NCI-H460 (cell line): ENCODE results near the gene KMT2D. TPM values are rescaled to one million over a fixed set of nuclear protein-coding genes. Genes with fewer than 3 reads are reported as not detected.

ENCODE experiments used
- DNase-seq: peaks from one replicate; pipeline ENCODE4 v3.0.0-alpha.2; 2016; ENCODE audit warnings: low read depth; ENCODE audit errors: extremely low read depth
- total RNA-seq: library from RNA; depleted of rRNA; stranded (reverse); fragments of >200 nt; shearing (Covaris generic); gene quantifications from 2 replicates; pipeline ENCODE4 v1.2.3, GENCODE V29; 2014

Gene KMT2D
- total RNA-seq, 1 experiment from 2014 or later, result 19.1 TPM

GRCh38 chr12:49055092-49055491, 5.5 kb downstream of the KMT2D start:
- DNase-seq, result no peak

GRCh38 chr12:49054524-49054923, 6.1 kb downstream of the KMT2D start:
- no peak for DNase-seq

- DNase-seq, result no peak
These were observed 6.5 kb downstream of the KMT2D start for GRCh38 chr12:49054096-49054495.

- DNase-seq, result no peak
These were observed 8.0 kb downstream of the KMT2D start for GRCh38 chr12:49052451-49053208.

GRCh38 chr12:49051777-49052438, 8.7 kb downstream of the KMT2D start:
- DNase-seq, result no peak

GRCh38 chr12:49051373-49051764, 9.2 kb downstream of the KMT2D start:
- no peak for DNase-seq

- no peak for DNase-seq
These were observed 9.9 kb downstream of the KMT2D start for GRCh38 chr12:49050507-49051372.

- DNase-seq, result no peak
These were observed 10.9 kb downstream of the KMT2D start for GRCh38 chr12:49049566-49050224.

GRCh38 chr12:49048953-49049352, 11.6 kb downstream of the KMT2D start:
- DNase-seq, result no peak

GRCh38 chr12:49046129-49046895, 14.3 kb downstream of the KMT2D start:
- DNase-seq, result no peak

GRCh38 chr12:49044660-49045059, 15.9 kb downstream of the KMT2D start:
- DNase-seq, result no peak

GRCh38 chr12:49043856-49044258, 16.7 kb downstream of the KMT2D start:
- DNase-seq, result peak; percentile 48

- no peak for DNase-seq
These were observed 17.4 kb downstream of the KMT2D start for GRCh38 chr12:49043241-49043640.

GRCh38 chr12:49041881-49042484, 18.6 kb downstream of the KMT2D start:
- DNase-seq, result no peak

- no peak for DNase-seq
These were observed 19.3 kb downstream of the KMT2D start for GRCh38 chr12:49041036-49041880.

- DNase-seq, result no peak
These were observed 20.2 kb downstream of the KMT2D start for GRCh38 chr12:49040364-49040855.

GRCh38 chr12:49039421-49040363, 20.9 kb downstream of the KMT2D start:
- no peak for DNase-seq
